Activated naive CD4-positive, alpha-beta T cell treated with anti-CD3 and anti-CD28 coated beads, Interleukin-2, amount 10 ng/mL, durations not matched to agents 7 days and 5 days (primary cell): ENCODE data around the gene PDPK1.
"Not testable (repeated sequence)": the region's sequence is repeated elsewhere in the genome, so short reads cannot be mapped to it uniquely, and the experiment has no call there.

Experiments used
- CTCF ChIA-PET: fragments of 350-600 bp; sonication (Branson Sonifier 250); formaldehyde crosslinking; loops from one replicate; lab custom pipeline; 2021; ENCODE audit warnings: antibody characterized with exemption; lab: Charles Lee
- DNase-seq: peaks from one replicate; pipeline ENCODE4 v3.0.0-alpha.2; 2020
- H3K27ac Mint-ChIP-seq: one replicate; pipeline ENCODE4 v1.8.0; 2021; ENCODE audit warnings: mild to moderate bottlenecking, moderate library complexity, mixed read lengths
- H3K27me3 Mint-ChIP-seq: one replicate; pipeline ENCODE4 v1.8.0; 2021; ENCODE audit warnings: mild to moderate bottlenecking, mixed read lengths
- H3K36me3 Mint-ChIP-seq: one replicate; pipeline ENCODE4 v1.8.0; 2021; ENCODE audit warnings: mixed read lengths
- H3K4me1 Mint-ChIP-seq: one replicate; pipeline ENCODE4 v1.8.0; 2021; ENCODE audit warnings: mixed read lengths
- H3K4me3 Mint-ChIP-seq: one replicate; pipeline ENCODE4 v1.8.0; 2021; ENCODE audit warnings: mild to moderate bottlenecking, moderate library complexity, mixed read lengths
- H3K9me3 Mint-ChIP-seq: one replicate; pipeline ENCODE4 v1.8.0; 2021; ENCODE audit warnings: mixed read lengths

The PDPK1 gene

DNA sequence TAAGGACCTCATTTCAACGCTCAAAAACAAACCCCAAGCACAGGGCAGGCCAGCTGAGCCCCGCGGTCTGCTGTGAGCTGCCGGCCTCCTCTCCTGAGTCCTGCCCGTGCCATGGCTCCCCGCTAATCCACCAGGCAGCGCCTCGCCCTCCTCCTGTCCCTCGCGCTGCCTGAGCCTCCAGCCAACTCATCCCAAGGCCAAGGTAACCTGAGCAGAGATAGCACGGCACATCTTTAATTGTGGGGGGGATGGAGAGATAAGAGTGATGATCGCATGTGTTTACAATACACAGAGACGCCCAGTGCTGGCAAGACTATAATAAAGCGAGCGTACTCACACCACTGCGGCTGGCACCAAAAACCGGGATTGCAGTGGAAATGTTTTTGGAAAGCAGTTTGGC, 104.7 kb downstream of the PDPK1 start:
- DNase-seq, H3K36me3 Mint-ChIP-seq, H3K4me1 Mint-ChIP-seq, CTCF ChIA-PET, H3K9me3 Mint-ChIP-seq, H3K27ac Mint-ChIP-seq, H3K27me3 Mint-ChIP-seq, H3K4me3 Mint-ChIP-seq: not testable (repeated sequence)

DNA sequence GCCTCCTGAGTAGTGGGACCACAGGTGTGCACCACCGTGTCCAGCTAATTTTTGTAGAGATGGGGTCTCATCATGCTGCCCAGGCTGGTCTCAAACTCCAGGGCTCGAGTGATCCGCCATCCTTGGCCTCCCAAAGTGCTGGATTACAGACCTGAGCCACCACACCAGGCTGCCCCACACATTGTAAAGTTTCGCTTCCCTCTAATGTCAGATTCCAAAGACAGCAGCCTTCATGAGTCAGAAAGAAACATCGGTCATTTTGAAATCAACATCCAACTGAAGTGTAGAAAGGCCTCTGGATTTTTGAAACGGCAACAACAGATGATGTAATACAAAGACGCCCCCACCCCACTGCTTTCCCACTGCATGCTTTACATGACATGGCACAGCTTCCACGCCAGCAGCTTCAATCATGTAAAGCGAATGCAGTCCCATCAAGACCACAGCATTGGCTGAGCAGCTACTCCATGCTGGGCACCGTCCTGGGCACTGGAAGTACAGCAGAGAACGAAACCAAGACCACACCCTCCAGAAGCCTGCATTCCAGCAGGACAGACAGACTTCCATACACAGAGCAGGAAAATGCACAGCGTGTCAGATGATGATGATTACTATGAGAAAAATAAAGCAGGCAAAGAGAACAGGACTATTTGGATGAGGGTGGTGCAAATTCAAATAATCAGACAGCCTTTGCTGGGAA, 107.1 kb downstream of the PDPK1 start:
- H3K4me1 Mint-ChIP-seq, H3K27ac Mint-ChIP-seq, H3K36me3 Mint-ChIP-seq, H3K9me3 Mint-ChIP-seq, H3K4me3 Mint-ChIP-seq, DNase-seq, CTCF ChIA-PET, H3K27me3 Mint-ChIP-seq: not testable (repeated sequence)

DNA sequence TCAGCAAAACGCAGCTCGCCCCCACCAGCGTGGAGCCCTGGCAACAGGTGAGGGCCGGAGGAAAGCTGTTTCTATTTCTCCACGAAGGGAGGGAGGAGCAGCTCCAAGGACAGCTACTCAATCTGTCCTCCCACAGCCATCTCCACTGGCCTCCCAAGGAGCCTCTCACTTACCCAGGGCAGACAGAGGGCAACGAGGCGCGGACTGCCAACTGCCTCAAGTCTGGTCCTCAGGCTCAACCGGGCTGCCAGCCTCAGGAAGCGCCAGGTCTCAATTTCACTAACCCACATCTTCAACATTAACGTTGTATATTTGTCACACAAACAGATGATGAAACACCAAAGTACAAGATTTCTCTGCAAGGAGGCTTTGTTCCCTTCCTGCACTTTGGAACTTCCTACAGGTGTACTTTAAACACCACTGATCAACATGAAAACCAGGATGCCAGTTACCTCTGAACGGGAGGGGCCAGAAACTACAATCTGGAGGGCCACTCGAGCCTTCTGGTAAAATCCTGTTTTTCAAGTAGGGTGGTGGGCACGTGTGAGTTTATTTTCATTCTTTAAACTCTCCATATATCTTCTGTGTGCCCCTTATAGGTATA, 113.5 kb downstream of the PDPK1 start:
- H3K36me3 Mint-ChIP-seq, H3K27ac Mint-ChIP-seq, H3K9me3 Mint-ChIP-seq, H3K4me3 Mint-ChIP-seq, DNase-seq, H3K4me1 Mint-ChIP-seq, CTCF ChIA-PET: not testable (repeated sequence)
- peaks cover 13% of the 10 kb centered on the region for H3K27me3 Mint-ChIP-seq
